Liver (tissue), 3 donors: ENCODE results near the gene CHRNA5.

Source experiments
- ATF3 ChIP-seq: IDR thresholded peaks from 2 replicates; pipeline ENCODE4 v1.6.1; 2016; ENCODE audit warnings: antibody characterized with exemption
- CTCF ChIP-seq: fragments of 150-350 bp; IDR thresholded peaks from 2 replicates; pipeline ENCODE4 v1.5.1; 2017; ENCODE audit warnings: improper control_type of control experiment, low read depth, low read length; ENCODE audit not compliant: missing input control
- EGR1 ChIP-seq, 2 donors: IDR thresholded peaks; 2 replicates each; pipeline ENCODE4 v1.6.1; 2016 to 2018; ENCODE audit warnings: antibody characterized with exemption in 2 of 2, low read depth in 2 of 2
- FOXA1 ChIP-seq: IDR thresholded peaks from 2 replicates; pipeline ENCODE4 v1.6.1; 2016; ENCODE audit warnings: antibody characterized with exemption
- GABPA ChIP-seq, 2 donors: IDR thresholded peaks in 1 of 2; conservative IDR thresholded peaks in 1 of 2; 2 replicates each; pipeline ENCODE4 v1.6.1; 2016; ENCODE audit warnings: antibody characterized with exemption in 2 of 2, mild to moderate bottlenecking in 1 of 2, moderate library complexity in 1 of 2
- MAX ChIP-seq: IDR thresholded peaks from 2 replicates; pipeline ENCODE4 v1.6.1; 2016; ENCODE audit warnings: antibody characterized with exemption
- RAD21 ChIP-seq, 2 donors: IDR thresholded peaks; 2 replicates each; pipeline ENCODE4 v1.6.1; 2016; ENCODE audit warnings: antibody characterized with exemption in 2 of 2, mild to moderate bottlenecking in 2 of 2
- REST ChIP-seq: IDR thresholded peaks from 2 replicates; pipeline ENCODE4 v1.6.1; 2016; ENCODE audit warnings: antibody characterized with exemption, mild to moderate bottlenecking
- RXRA ChIP-seq, 2 donors: IDR thresholded peaks; 2 replicates each; pipeline ENCODE4 v1.6.1; 2017 to 2018; ENCODE audit warnings: antibody characterized with exemption in 2 of 2, mild to moderate bottlenecking in 1 of 2
- SP1 ChIP-seq: IDR thresholded peaks from 2 replicates; pipeline ENCODE4 v1.6.1; 2018; ENCODE audit warnings: antibody characterized with exemption, mild to moderate bottlenecking
- TAF1 ChIP-seq: conservative IDR thresholded peaks from 2 replicates; pipeline ENCODE4 v1.6.1; 2016; ENCODE audit warnings: antibody characterized with exemption, mild to moderate bottlenecking
- ZBTB33 ChIP-seq: IDR thresholded peaks from 2 replicates; pipeline ENCODE4 v1.6.1; 2016; ENCODE audit warnings: antibody characterized with exemption
- donor health status: healthy.
- donor health status: healthy.

- TF ChIP-seq CTCF = no peak
- no peak for TF ChIP-seq REST
- TF ChIP-seq RAD21 (IDR thresholded peaks at IDR 0.05) = no peak
- TF ChIP-seq MAX = no peak
- no peak for TF ChIP-seq SP1
- no peak for TF ChIP-seq ZBTB33
- no peak for TF ChIP-seq FOXA1
- no peak for TF ChIP-seq GABPA (IDR thresholded peaks at IDR 0.05 in 1 of 2, conservative IDR thresholded peaks at IDR 0.05 in 1 of 2)
- TF ChIP-seq RXRA (IDR thresholded peaks at IDR 0.05) = no peak
- TF ChIP-seq TAF1 = no peak
- no peak for TF ChIP-seq EGR1 (IDR thresholded peaks at IDR 0.05; ENCODE audit: low read depth in 2 of 2)
- no peak for TF ChIP-seq ATF3
Observed at GRCh38 chr15:78598348-78598747, 33.0 kb downstream of the CHRNA5 start.
